GM19193 (cell line): Measurements from ENCODE around the gene YWHAE.

Source experiments
- POLR2A ChIP-seq: IDR thresholded peaks from 4 replicates; pipeline ENCODE4 v1.6.1; 2011; ENCODE audit not compliant: insufficient read depth, insufficient read length; ENCODE audit errors: extremely low read depth

YWHAE gene

DNA sequence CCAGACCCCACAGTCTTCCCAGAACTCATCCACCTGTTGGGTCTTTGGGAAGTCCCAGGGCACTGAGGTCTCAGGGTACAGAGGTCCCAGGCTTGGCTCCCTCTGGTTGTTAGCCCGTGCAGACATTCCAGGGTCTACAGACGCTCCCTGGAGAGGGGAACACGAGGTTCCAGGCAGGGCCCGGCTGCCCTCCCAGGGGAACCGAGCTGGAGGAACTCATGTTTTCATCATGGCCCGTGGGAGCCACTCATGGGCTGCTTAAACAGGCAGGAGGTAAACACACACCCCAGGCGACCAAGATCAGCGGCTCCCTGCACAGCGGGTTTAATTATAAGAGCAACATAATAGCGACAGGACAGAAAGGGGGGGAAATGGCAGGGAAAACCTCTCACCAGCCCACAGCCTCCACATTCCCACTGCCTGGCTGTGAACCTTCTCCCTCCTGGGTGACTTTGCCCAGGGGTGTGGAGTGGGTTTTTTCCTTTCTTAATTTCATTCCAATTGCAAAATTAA is 84.1 kb downstream of the YWHAE start:
- no peak for TF ChIP-seq POLR2A

DNA sequence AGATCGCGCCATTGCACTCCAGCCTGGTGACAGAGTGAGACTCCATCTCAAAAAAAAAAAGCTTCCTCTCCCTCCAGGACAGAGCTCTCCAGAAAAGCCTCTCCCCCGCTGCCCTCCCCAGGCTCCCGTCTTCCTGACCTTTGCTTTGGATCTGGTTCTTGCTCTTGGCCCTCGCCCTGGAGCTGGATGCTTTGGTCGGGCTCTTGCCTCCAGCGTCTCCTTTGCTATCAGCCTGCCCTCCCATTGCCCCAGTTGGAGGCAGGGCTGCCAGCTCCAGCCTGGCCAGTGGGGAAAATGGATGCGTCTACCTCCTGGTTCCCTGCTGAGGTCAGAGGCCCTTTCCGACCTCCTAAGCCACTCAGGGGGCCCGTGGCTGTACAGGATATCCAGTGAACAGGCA is 84.6 kb downstream of the YWHAE start:
- TF ChIP-seq POLR2A: no peak

DNA sequence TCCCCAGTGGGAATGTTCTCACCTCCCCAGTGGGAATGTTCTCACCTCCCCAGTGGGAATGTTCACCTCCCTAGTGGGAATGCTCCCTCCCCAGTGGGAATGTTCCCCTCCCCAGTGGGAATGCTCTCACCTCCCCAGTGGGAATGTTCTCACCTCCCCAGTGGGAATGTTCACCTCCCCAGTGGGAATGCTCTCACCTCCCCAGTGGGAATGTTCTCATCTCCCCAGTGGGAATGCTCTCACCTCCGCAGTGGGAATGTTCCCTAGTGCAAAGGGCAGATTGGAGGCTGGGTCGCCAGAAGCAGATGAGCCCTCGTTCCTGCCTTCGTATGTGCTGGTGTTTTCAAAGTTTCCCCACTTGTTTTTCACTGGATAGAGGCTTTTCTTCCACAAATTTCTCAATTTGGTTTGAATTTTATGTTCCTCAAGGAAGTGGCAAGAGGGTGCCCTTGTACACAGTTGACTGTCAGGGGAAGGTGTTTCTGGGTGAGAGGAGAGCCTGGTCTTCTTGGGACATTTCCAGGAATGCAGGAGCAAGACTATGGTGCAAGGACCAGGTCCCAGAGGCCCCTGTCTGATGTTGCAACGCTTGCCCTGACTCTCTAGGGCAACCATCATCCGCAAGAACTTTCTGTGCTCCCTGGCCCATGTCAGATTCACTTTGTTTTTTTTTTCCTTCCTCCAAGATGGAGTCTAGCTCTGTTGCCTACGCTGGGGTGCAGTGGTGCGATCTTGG is 86.6 kb downstream of the YWHAE start:
- TF ChIP-seq POLR2A: no peak

- TF ChIP-seq POLR2A: no peak
These were observed 87.7 kb downstream of the YWHAE start for GRCh38 chr17:1312261-1312870.

GRCh38 chr17:1304962-1305563 is 95.0 kb downstream of the YWHAE start:
- no peak for TF ChIP-seq POLR2A

GRCh38 chr17:1304522-1304921 is 95.5 kb downstream of the YWHAE start:
- no peak for TF ChIP-seq POLR2A

- no peak for TF ChIP-seq POLR2A
These were observed 97.3 kb downstream of the YWHAE start for GRCh38 chr17:1302761-1303160.

GRCh38 chr17:1301546-1301945 is 98.5 kb downstream of the YWHAE start:
- no peak for TF ChIP-seq POLR2A

GRCh38 chr17:1300371-1300905 is 99.6 kb downstream of the YWHAE start:
- TF ChIP-seq POLR2A: no peak

GRCh38 chr17:1299552-1300370 is 100.3 kb downstream of the YWHAE start:
- TF ChIP-seq POLR2A: no peak

GRCh38 chr17:1298606-1299005 is 101.4 kb downstream of the YWHAE start:
- TF ChIP-seq POLR2A: no peak
